Esophagus muscularis mucosa (tissue), 4 donors: ENCODE results near the gene ANKRD33B.

ENCODE experiments used
- CTCF ChIP-seq, 3 experiments: fragments of 200-600 bp in 2 of 3; fragments of 450-650 bp in 1 of 3; sonication (generic) in 2 of 3; IDR thresholded peaks; one replicate each; pipeline ENCODE4 v1.5.1; 2017 to 2019; ENCODE audit warnings: antibody characterized with exemption in 3 of 3, mild to moderate bottlenecking in 2 of 3, moderate library complexity in 1 of 3
- EP300 ChIP-seq: sonication (generic); formaldehyde crosslinking; IDR thresholded peaks from one replicate; pipeline ENCODE4 v1.6.1; 2017; ENCODE audit warnings: antibody characterized with exemption
- POLR2A ChIP-seq: fragments of 450-650 bp; IDR thresholded peaks from one replicate; pipeline ENCODE4 v1.6.1; 2017; ENCODE audit warnings: antibody characterized with exemption, moderate library complexity, mild to moderate bottlenecking, low read depth
- POLR2AphosphoS5 ChIP-seq, 2 donors: sonication (generic); formaldehyde crosslinking; IDR thresholded peaks; one replicate each; pipeline ENCODE4 v1.6.1; 2017; ENCODE audit warnings: antibody characterized with exemption in 2 of 2

GRCh38 chr5:10649666-10650380 is 86.0 kb downstream of the ANKRD33B start:
- TF ChIP-seq CTCF (IDR thresholded peaks at IDR 0.05) (no peak), POLR2A (no peak), EP300 (no peak), POLR2AphosphoS5 (IDR thresholded peaks at IDR 0.05) (no peak)
